ENCODE data around the gene NDUFB10.

NDUFB10 gene

GRCh38 chr16:1913327-1914083 is 45.8 kb upstream of the NDUFB10 start:
- Histone ChIP-seq H3K14ac (ENCODE audit: low read length) (no peak overlapping the region), H2AK5ac (ENCODE audit: low read length) (no peak overlapping the region), H3K4me1 (ENCODE audit: control insufficient read depth in 1 of 2, insufficient read depth in 2 of 2, low read length in 2 of 2) (peaks cover 0 to 1% of the 10 kb centered on the region in 2 experiments), H4K12ac (ENCODE audit: low read depth, low read length) (no peak overlapping the region), H3K79me2 (ENCODE audit: control insufficient read depth, insufficient read depth, low read length, poor library complexity) (no peaks in the 10 kb centered on the region), H3K36me3 (ENCODE audit: control insufficient read depth in 1 of 2, insufficient read depth in 2 of 2, low read length in 2 of 2) (no peaks in the 10 kb centered on the region), H4K8ac (ENCODE audit: low read depth, low read length) (no peak overlapping the region), H3K4me2 (ENCODE audit: low read length) (no peak overlapping the region), H3K23ac (ENCODE audit: low read length) (no peak overlapping the region), H3K27ac (ENCODE audit: low read depth, low read length) (no peak overlapping the region), H3K4ac (ENCODE audit: low read depth, low read length) (no peak overlapping the region), H2BK120ac (ENCODE audit: insufficient read depth, low read length, poor library complexity) (no peak overlapping the region), H3K4me3 (ENCODE audit: low read depth, low read length) (no peak overlapping the region), H2AFZ (ENCODE audit: insufficient read depth, low read length, poor library complexity) (no peak overlapping the region), H3K9ac (ENCODE audit: low read length) (no peak overlapping the region), H3K27me3 (ENCODE audit: insufficient read depth, low read length) (peaks cover 27% of the 10 kb centered on the region), H3K18ac (ENCODE audit: low read length) (no peak overlapping the region), H2BK12ac (ENCODE audit: low read length) (no peak overlapping the region), H3K9me3 (ENCODE audit: insufficient read depth, low read depth, low read length) (peaks cover 2% of the 10 kb centered on the region), H2BK5ac (ENCODE audit: low read depth, low read length, poor library complexity) (no peak overlapping the region), H3K79me1 (ENCODE audit: low read length) (no peaks in the 10 kb centered on the region), H4K91ac (ENCODE audit: low read depth, low read length) (no peak overlapping the region)
- no CpG with 5 or more reads among the region's 21 CpGs for WGBS (ENCODE audit: extremely low coverage, insufficient coverage, insufficient read length)
- no peak for DNase-seq

GRCh38 chr16:1914084-1914608 is 45.2 kb upstream of the NDUFB10 start:
- WGBS (ENCODE audit: extremely low coverage, insufficient coverage, insufficient read length): no CpG with 5 or more reads among the region's 15 CpGs

GRCh38 chr16:1914988-1915387 is 44.4 kb upstream of the NDUFB10 start:
- H3K79me1 ChIP-seq (ENCODE audit: low read length): no peaks in the 10 kb centered on the region
- no peak overlapping the region for H2AK5ac ChIP-seq (ENCODE audit: low read length)
- no peak overlapping the region for H2AFZ ChIP-seq (ENCODE audit: insufficient read depth, low read length, poor library complexity)
- H3K18ac ChIP-seq (ENCODE audit: low read length): no peak overlapping the region
- peaks cover 5% of the 10 kb centered on the region for H3K9me3 ChIP-seq (ENCODE audit: insufficient read depth, low read depth, low read length)
- H2BK120ac ChIP-seq (ENCODE audit: insufficient read depth, low read length, poor library complexity): no peak overlapping the region
- H3K36me3 ChIP-seq (ENCODE audit: control insufficient read depth in 1 of 2, insufficient read depth in 2 of 2, low read length in 2 of 2): no peaks in the 10 kb centered on the region
- H3K4me3 ChIP-seq (ENCODE audit: low read depth, low read length): no peak overlapping the region
- no peak overlapping the region for H3K14ac ChIP-seq (ENCODE audit: low read length)
- H3K4ac ChIP-seq (ENCODE audit: low read depth, low read length): no peak overlapping the region
- H3K27ac ChIP-seq (ENCODE audit: low read depth, low read length): no peak overlapping the region
- H3K9ac ChIP-seq (ENCODE audit: low read length): no peak overlapping the region
- peaks cover 0 to 4% of the 10 kb centered on the region in 2 experiments for H3K4me1 ChIP-seq (ENCODE audit: control insufficient read depth in 1 of 2, insufficient read depth in 2 of 2, low read length in 2 of 2)
- no CpG with 5 or more reads among the region's 8 CpGs for WGBS (ENCODE audit: extremely low coverage, insufficient coverage, insufficient read length)
- peaks cover 42% of the 10 kb centered on the region for H3K27me3 ChIP-seq (ENCODE audit: insufficient read depth, low read length)
- H4K8ac ChIP-seq (ENCODE audit: low read depth, low read length): no peak overlapping the region
- no peak overlapping the region for H2BK12ac ChIP-seq (ENCODE audit: low read length)
- H4K91ac ChIP-seq (ENCODE audit: low read depth, low read length): no peak overlapping the region
- H4K12ac ChIP-seq (ENCODE audit: low read depth, low read length): no peak overlapping the region
- no peak overlapping the region for H2BK5ac ChIP-seq (ENCODE audit: low read depth, low read length, poor library complexity)
- no peak overlapping the region for H3K23ac ChIP-seq (ENCODE audit: low read length)
- no peak overlapping the region for H3K4me2 ChIP-seq (ENCODE audit: low read length)
- no peaks in the 10 kb centered on the region for H3K79me2 ChIP-seq (ENCODE audit: control insufficient read depth, insufficient read depth, low read length, poor library complexity)
- DNase-seq: no peak

More at GRCh38 chr16:1914084-1914608, 45.2 kb upstream of the NDUFB10 start:
- no peak overlapping the region for H3K4me3 ChIP-seq (ENCODE audit: low read depth, low read length)
- H3K79me2 ChIP-seq (ENCODE audit: control insufficient read depth, insufficient read depth, low read length, poor library complexity): no peaks in the 10 kb centered on the region
- DNase-seq: no peak
- H2BK12ac ChIP-seq (ENCODE audit: low read length): no peak overlapping the region
- H3K4me1 ChIP-seq (ENCODE audit: control insufficient read depth in 1 of 2, insufficient read depth in 2 of 2, low read length in 2 of 2): peaks cover 0 to 4% of the 10 kb centered on the region in 2 experiments
- no peak overlapping the region for H3K4me2 ChIP-seq (ENCODE audit: low read length)
- H2BK120ac ChIP-seq (ENCODE audit: insufficient read depth, low read length, poor library complexity): no peak overlapping the region
- no peak overlapping the region for H4K12ac ChIP-seq (ENCODE audit: low read depth, low read length)
- no peak overlapping the region for H3K27ac ChIP-seq (ENCODE audit: low read depth, low read length)
- no peak overlapping the region for H2AK5ac ChIP-seq (ENCODE audit: low read length)
- H3K27me3 ChIP-seq (ENCODE audit: insufficient read depth, low read length): peaks cover 33% of the 10 kb centered on the region
- peaks cover 3% of the 10 kb centered on the region for H3K9me3 ChIP-seq (ENCODE audit: insufficient read depth, low read depth, low read length)
- no peak overlapping the region for H4K91ac ChIP-seq (ENCODE audit: low read depth, low read length)
- H4K8ac ChIP-seq (ENCODE audit: low read depth, low read length): no peak overlapping the region
- H3K36me3 ChIP-seq (ENCODE audit: control insufficient read depth in 1 of 2, insufficient read depth in 2 of 2, low read length in 2 of 2): no peaks in the 10 kb centered on the region
- H3K79me1 ChIP-seq (ENCODE audit: low read length): no peaks in the 10 kb centered on the region
- no peak overlapping the region for H3K23ac ChIP-seq (ENCODE audit: low read length)
- H3K18ac ChIP-seq (ENCODE audit: low read length): no peak overlapping the region
- H3K9ac ChIP-seq (ENCODE audit: low read length): no peak overlapping the region
- H3K4ac ChIP-seq (ENCODE audit: low read depth, low read length): no peak overlapping the region
- no peak overlapping the region for H3K14ac ChIP-seq (ENCODE audit: low read length)
- H2BK5ac ChIP-seq (ENCODE audit: low read depth, low read length, poor library complexity): no peak overlapping the region
- H2AFZ ChIP-seq (ENCODE audit: insufficient read depth, low read length, poor library complexity): no peak overlapping the region

- Histone ChIP-seq H2BK5ac (ENCODE audit: low read depth, low read length, poor library complexity) (no peak overlapping the region), H2AK5ac (ENCODE audit: low read length) (no peak overlapping the region)
Observed at GRCh38 chr16:1915732-1916639, 43.4 kb upstream of the NDUFB10 start.

More at GRCh38 chr16:1915732-1916639, 43.4 kb upstream of the NDUFB10 start:
- no peak overlapping the region for H3K4me3 ChIP-seq (ENCODE audit: low read depth, low read length)
- H3K36me3 ChIP-seq (ENCODE audit: control insufficient read depth in 1 of 2, insufficient read depth in 2 of 2, low read length in 2 of 2): no peaks in the 10 kb centered on the region
- peaks cover 0 to 4% of the 10 kb centered on the region in 2 experiments for H3K4me1 ChIP-seq (ENCODE audit: control insufficient read depth in 1 of 2, insufficient read depth in 2 of 2, low read length in 2 of 2)
- H3K14ac ChIP-seq (ENCODE audit: low read length): no peak overlapping the region
- no peak overlapping the region for H2BK120ac ChIP-seq (ENCODE audit: insufficient read depth, low read length, poor library complexity)
- peaks cover 5% of the 10 kb centered on the region for H3K9me3 ChIP-seq (ENCODE audit: insufficient read depth, low read depth, low read length)
- H3K79me1 ChIP-seq (ENCODE audit: low read length): no peaks in the 10 kb centered on the region
- no peak overlapping the region for H2AFZ ChIP-seq (ENCODE audit: insufficient read depth, low read length, poor library complexity)
- no peak overlapping the region for H3K18ac ChIP-seq (ENCODE audit: low read length)
- DNase-seq: no peak
- no peaks in the 10 kb centered on the region for H3K79me2 ChIP-seq (ENCODE audit: control insufficient read depth, insufficient read depth, low read length, poor library complexity)
- H4K12ac ChIP-seq (ENCODE audit: low read depth, low read length): no peak overlapping the region
- no peak overlapping the region for H3K23ac ChIP-seq (ENCODE audit: low read length)
- no peak overlapping the region for H3K27ac ChIP-seq (ENCODE audit: low read depth, low read length)
- peaks cover 52% of the 10 kb centered on the region for H3K27me3 ChIP-seq (ENCODE audit: insufficient read depth, low read length)
- H3K4ac ChIP-seq (ENCODE audit: low read depth, low read length): no peak overlapping the region
- H2BK12ac ChIP-seq (ENCODE audit: low read length): no peak overlapping the region
- H4K8ac ChIP-seq (ENCODE audit: low read depth, low read length): no peak overlapping the region
- no CpG with 5 or more reads among the region's 25 CpGs for WGBS (ENCODE audit: extremely low coverage, insufficient coverage, insufficient read length)
- H3K9ac ChIP-seq (ENCODE audit: low read length): no peak overlapping the region
- no peak overlapping the region for H3K4me2 ChIP-seq (ENCODE audit: low read length)
- no peak overlapping the region for H4K91ac ChIP-seq (ENCODE audit: low read depth, low read length)
